ENCODE data around the gene CDX1. TPM values are rescaled to one million over a fixed set of nuclear protein-coding genes. Genes with fewer than 3 reads are reported as not detected.

The CDX1 gene
- total RNA-seq, 1 experiment from 2014 or later: not detected

DNA sequence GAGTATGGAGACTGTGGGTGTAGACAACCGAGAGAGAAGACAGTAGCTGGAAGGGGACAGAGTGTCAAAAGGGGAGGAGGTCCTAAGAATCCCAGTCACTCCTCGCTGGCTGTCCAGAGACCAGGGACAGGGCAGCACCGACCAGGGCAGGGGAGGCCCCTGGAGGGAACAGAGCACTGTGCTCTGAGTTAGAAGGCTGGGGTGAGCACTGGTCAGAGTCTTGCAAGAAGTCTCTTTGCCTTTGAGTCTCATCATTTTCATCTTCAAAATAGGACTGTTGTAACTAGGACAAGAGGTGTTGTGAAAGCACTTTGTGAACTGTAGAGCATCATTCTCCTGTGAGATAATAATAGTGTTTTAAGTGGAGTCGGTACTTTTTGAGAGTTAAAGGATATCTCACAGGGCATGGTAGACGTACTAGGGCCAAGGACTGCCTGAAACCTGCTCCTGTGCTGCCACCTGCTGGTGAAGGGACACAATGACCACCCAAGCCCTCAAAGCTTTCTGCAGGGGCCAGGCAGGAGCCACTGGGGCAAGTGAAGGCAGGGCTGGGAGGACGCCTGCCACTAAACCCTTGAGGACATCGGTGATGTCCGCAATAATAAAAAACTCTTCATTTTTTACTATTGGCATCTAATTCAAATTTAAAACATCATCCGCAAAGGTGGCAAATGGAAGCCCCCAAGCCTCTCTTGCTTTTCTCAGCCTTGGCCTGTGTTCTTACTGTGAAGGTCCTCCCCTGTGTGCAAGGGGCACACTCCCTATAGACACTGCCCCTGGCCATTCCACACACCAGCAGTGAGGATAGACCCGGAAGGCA lies 51.5 kb downstream of the CDX1 start:
- Mint-ChIP-seq H3K27ac (ENCODE audit: unreplicated experiment) (no peak overlapping the region), H3K36me3 (ENCODE audit: insufficient read depth, unreplicated experiment) (no peaks in the 10 kb centered on the region), H3K4me3 (ENCODE audit: low read depth, unreplicated experiment) (no peak overlapping the region), H3K4me1 (ENCODE audit: low read depth, unreplicated experiment) (peaks cover 7% of the 10 kb centered on the region), H3K9me3 (ENCODE audit: low read depth, unreplicated experiment) (no peaks in the 10 kb centered on the region), H3K27me3 (ENCODE audit: unreplicated experiment) (peaks cover 26% of the 10 kb centered on the region)
- intact Hi-C loops (cut with micrococcal nuclease; ENCODE audit: unreplicated experiment): loop anchor here (1.0 to 10.0 kb wide), 5 partner anchors 57 to 581 kb away; no protein-coding TSS in a partner anchor
- peak; percentile 91 for DNase-seq
- no TSS peak for BruUV-seq (replicated peaks)
- CTCF ChIA-PET: interaction anchor here (0.7 to 2.1 kb wide), 5 partner anchors 13 to 218 kb away, joined by 3 to 7 read pairs (median 3); partner anchors contain the start of genes HMGXB3 and TIGD6
- peak; percentile 88 for TF ChIP-seq CTCF (IDR thresholded peaks at IDR 0.05; ENCODE audit: unreplicated experiment)

GRCh38 chr5:150218693-150219035 lies 52.1 kb downstream of the CDX1 start:
- Mint-ChIP-seq H3K4me3 (ENCODE audit: low read depth, unreplicated experiment) (no peak overlapping the region), H3K4me1 (ENCODE audit: low read depth, unreplicated experiment) (peaks cover 7% of the 10 kb centered on the region), H3K9me3 (ENCODE audit: low read depth, unreplicated experiment) (no peaks in the 10 kb centered on the region), H3K27ac (ENCODE audit: unreplicated experiment) (no peak overlapping the region), H3K27me3 (ENCODE audit: unreplicated experiment) (peaks cover 31% of the 10 kb centered on the region), H3K36me3 (ENCODE audit: insufficient read depth, unreplicated experiment) (no peaks in the 10 kb centered on the region)
- no peak for TF ChIP-seq CTCF (IDR thresholded peaks at IDR 0.05; ENCODE audit: unreplicated experiment)
- DNase-seq: no peak
- CTCF ChIA-PET: interaction anchor here (0.6 to 2.1 kb wide), 6 partner anchors 12 to 218 kb away, joined by 3 to 7 read pairs (median 4); partner anchors contain the start of genes HMGXB3 and TIGD6
- intact Hi-C loops (cut with micrococcal nuclease; ENCODE audit: unreplicated experiment): loop anchor here (1.0 to 10.0 kb wide), 5 partner anchors 57 to 581 kb away; no protein-coding TSS in a partner anchor
- BruUV-seq (replicated peaks): no TSS peak

GRCh38 chr5:150219142-150219541 lies 52.6 kb downstream of the CDX1 start:
- no peak overlapping the region for H3K4me3 Mint-ChIP-seq (ENCODE audit: low read depth, unreplicated experiment)
- H3K27me3 Mint-ChIP-seq (ENCODE audit: unreplicated experiment): peaks cover 35% of the 10 kb centered on the region
- CTCF ChIA-PET: interaction anchor here (0.6 to 2.1 kb wide), 2 partner anchors 50 to 57 kb away, joined by 4 to 7 read pairs; no protein-coding TSS in a partner anchor
- H3K36me3 Mint-ChIP-seq (ENCODE audit: insufficient read depth, unreplicated experiment): no peaks in the 10 kb centered on the region
- no peak for TF ChIP-seq CTCF (IDR thresholded peaks at IDR 0.05; ENCODE audit: unreplicated experiment)
- H3K27ac Mint-ChIP-seq (ENCODE audit: unreplicated experiment): no peak overlapping the region
- intact Hi-C loops (cut with micrococcal nuclease; ENCODE audit: unreplicated experiment): loop anchor here (5.0 to 10.0 kb wide), 2 partner anchors 384 to 582 kb away; no protein-coding TSS in a partner anchor
- no TSS peak for BruUV-seq (replicated peaks)
- no peaks in the 10 kb centered on the region for H3K9me3 Mint-ChIP-seq (ENCODE audit: low read depth, unreplicated experiment)
- no peak for DNase-seq
- H3K4me1 Mint-ChIP-seq (ENCODE audit: low read depth, unreplicated experiment): peaks cover 7% of the 10 kb centered on the region

DNA sequence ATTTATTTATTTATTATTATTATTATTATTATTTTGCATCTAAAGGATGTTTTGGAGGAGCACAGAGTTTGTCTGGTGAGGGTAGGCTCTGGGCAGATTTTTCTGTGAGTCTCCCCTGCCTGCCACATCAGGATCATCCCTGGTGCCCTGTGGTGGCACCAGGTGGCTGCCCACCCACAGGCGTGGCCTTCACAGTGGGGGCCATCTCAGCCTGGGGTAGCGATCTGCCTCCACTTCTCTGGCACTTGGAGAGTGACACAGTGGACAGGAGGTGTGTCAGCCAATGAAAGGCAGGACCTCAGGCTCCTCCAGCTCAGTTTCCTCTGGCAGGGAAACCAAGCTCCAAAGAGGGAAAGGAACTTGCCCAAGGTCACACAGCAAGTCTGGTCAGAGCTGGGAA lies 53.3 kb downstream of the CDX1 start:
- no TSS peak for BruUV-seq (replicated peaks)
- Mint-ChIP-seq H3K9me3 (ENCODE audit: low read depth, unreplicated experiment) (no peaks in the 10 kb centered on the region), H3K27ac (ENCODE audit: unreplicated experiment) (no peak overlapping the region), H3K4me1 (ENCODE audit: low read depth, unreplicated experiment) (peaks cover 7% of the 10 kb centered on the region), H3K4me3 (ENCODE audit: low read depth, unreplicated experiment) (no peak overlapping the region), H3K36me3 (ENCODE audit: insufficient read depth, unreplicated experiment) (no peaks in the 10 kb centered on the region), H3K27me3 (ENCODE audit: unreplicated experiment) (peaks cover 35% of the 10 kb centered on the region)
- no peak for DNase-seq
- intact Hi-C loops (cut with micrococcal nuclease; ENCODE audit: unreplicated experiment): loop anchor here (5.0 to 10.0 kb wide), 2 partner anchors 385 to 583 kb away; no protein-coding TSS in a partner anchor
- CTCF ChIA-PET: no interaction called here
- TF ChIP-seq CTCF (IDR thresholded peaks at IDR 0.05; ENCODE audit: unreplicated experiment): no peak
